Retinal pigment epithelial cell (primary cell): ENCODE data around the gene CBY2.

Experiments used
- DNase-seq: peaks from one replicate; pipeline ENCODE4 v3.0.0-alpha.2; 2010; ENCODE audit warnings: low read depth
- H3K4me3 ChIP-seq: 2 replicates; pipeline ENCODE4 v1.5.1; 2011; ENCODE audit warnings: mild to moderate bottlenecking, low read length, control low read depth, moderate library complexity
- TF ChIP-seq, protein P1 (sequence below): conservative IDR thresholded peaks from 2 replicates; pipeline ENCODE4 v1.5.1; 2011; ENCODE audit warnings: low read depth, low read length, control low read depth, inconsistent platforms

Gene CBY2

DNA sequence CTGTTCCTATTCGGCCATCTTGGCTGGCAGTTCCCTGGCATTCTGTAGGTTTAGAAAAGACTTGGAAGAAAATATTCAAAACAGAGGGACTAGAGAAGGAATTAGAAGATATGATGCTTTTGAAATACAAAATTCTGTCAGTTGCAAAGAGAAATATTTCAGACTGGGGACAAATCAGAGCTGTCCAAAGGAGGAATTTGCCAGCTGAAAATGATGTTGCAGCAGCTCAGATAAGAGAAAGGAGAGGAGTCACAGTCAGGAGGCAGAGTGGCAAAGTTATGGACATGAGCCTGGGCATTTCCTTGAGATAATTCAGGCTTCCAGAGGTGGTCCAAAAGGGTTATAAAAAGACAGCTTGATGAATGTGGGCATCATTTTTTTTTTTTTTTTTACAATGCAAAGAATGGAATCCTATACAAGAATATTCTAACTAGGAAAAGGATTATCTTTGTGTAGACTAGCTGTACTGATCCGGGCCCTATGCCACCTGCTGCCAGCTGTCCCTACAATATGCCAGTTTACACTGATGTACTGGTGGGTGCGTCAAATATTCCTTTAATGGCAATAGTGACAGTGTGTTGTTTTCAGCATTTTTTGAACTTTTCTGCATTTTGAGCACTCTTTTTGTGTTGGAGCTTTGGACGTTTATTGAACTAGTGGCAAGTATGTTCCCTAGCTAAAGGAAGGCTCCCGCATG lies 31.8 kb upstream of the CBY2 start:
- TF ChIP-seq, protein P1, sequence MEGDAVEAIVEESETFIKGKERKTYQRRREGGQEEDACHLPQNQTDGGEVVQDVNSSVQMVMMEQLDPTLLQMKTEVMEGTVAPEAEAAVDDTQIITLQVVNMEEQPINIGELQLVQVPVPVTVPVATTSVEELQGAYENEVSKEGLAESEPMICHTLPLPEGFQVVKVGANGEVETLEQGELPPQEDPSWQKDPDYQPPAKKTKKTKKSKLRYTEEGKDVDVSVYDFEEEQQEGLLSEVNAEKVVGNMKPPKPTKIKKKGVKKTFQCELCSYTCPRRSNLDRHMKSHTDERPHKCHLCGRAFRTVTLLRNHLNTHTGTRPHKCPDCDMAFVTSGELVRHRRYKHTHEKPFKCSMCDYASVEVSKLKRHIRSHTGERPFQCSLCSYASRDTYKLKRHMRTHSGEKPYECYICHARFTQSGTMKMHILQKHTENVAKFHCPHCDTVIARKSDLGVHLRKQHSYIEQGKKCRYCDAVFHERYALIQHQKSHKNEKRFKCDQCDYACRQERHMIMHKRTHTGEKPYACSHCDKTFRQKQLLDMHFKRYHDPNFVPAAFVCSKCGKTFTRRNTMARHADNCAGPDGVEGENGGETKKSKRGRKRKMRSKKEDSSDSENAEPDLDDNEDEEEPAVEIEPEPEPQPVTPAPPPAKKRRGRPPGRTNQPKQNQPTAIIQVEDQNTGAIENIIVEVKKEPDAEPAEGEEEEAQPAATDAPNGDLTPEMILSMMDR = no peak
- H3K4me3 ChIP-seq = no peak overlapping the region

DNA sequence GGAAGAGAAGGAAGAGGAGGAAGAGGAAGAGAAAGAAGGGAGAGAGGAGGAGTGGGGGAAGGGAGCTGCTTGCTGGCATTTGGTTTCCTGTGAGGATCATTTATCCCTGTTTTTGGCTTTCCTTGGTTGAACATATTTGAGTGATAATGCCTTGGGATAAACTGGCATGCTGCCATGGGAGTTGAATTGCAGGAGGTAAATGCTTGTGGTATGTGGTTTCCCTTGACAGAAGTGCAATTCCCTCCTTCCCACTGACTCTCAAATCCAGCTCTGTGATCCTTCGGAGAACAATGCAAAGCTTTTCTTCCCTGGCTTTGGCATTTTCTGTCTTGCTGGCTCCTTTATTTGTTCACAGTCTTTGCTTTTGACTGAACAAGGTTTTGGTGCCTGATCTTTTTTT lies 27.2 kb upstream of the CBY2 start:
- H3K4me3 ChIP-seq = no peak overlapping the region
- peak; percentile 85 for DNase-seq
- TF ChIP-seq, protein P1 = no peak

More for the DNA sequence above, 31.8 kb upstream of the CBY2 start:
- DNase-seq = no peak

DNA sequence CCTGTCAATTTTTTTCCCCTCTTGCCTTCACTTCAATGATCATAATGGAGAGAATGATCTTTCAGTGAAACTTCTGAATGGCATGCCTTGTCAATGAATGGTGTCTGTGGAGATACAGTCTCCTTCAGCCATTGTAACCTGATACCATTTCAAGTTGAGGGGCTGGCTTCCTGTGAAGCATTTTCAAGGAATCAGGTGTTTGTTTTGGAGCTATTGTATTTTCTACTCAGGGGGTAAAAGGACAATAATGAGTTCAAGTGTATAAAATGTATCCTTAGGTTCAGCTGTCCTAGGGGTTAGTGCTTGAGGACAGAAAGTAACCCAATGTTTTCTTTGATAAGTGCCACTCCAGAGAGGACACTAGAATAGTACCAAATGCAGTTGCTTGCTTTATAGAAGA lies 23.8 kb upstream of the CBY2 start:
- TF ChIP-seq, protein P1 = no peak
- no peak overlapping the region for H3K4me3 ChIP-seq
- DNase-seq = no peak

DNA sequence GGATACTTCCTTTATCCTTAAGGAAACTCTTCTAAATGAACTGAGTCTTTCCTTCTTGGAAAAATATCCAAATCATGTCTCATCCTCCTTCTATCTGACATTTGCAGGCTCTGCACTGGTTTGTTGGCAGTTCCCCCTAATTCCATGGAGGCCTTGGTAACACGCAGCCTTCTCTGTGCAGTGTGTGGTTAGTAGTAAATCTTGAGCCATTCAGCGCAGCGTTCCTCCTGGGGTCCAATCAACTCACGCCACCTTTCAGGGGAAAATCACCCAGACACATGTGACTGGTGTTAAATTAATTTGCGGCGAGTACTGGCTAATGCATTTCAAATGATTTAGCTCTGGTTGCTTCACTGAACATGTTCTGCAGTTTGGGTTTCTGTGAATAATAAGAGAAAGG lies 21.0 kb upstream of the CBY2 start:
- TF ChIP-seq, protein P1 = no peak
- H3K4me3 ChIP-seq = no peak overlapping the region
- peak; percentile 17 for DNase-seq

DNA sequence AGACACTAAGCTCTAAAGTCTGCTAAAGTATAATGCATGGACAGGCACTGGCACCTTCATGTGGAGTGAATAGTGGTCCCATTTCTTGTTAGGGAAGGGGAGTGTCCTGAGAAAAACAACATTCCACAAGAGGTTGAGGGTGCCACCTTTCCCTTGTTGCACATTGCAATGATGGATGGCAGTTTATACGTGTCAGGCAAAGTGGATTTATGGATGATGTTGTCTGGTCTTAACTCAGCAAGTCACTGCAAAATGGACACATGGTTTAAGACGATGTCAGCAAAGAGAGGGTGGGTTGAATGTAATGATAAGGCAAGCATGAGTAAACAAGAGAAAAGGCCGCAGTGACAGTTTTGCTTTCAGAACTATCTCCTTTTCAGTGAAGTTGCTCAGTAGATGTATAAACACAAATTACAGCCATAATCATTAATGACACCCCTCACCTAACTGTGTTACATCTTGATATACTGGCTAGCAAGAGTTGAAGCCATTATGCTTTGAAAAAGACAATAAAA lies 19.6 kb upstream of the CBY2 start:
- no peak overlapping the region for H3K4me3 ChIP-seq
- no peak for DNase-seq
- TF ChIP-seq, protein P1 = no peak

DNA sequence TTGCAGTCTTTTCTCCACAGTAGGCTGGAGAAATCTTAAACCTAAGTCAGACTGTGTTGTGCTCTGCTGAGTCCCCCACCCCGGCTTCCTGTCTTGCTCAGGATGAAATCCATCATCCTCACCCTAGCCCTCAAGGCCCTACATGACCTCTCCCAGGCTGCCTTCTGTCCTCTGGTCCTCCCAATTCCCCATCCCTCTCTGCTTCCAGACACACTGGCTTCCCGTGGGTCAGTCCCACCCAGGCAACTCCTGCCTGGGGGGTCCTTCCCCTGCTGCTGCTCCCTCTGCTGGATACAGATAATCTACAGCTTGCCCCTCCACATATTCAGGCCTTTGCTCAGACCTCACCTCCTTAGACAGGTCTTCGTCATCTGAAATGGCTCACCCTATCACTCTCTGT lies 18.4 kb upstream of the CBY2 start:
- DNase-seq = no peak

More for the DNA sequence above, 18.4 kb upstream of the CBY2 start:
- TF ChIP-seq, protein P1 = peak; percentile 33
- no peak overlapping the region for H3K4me3 ChIP-seq
